Stimulated activated CD4-positive, alpha-beta T cell treated with anti-CD3 and anti-CD28 coated beads, Interleukin-2, amount 100 ng/mL, for 48 hours (primary cell): ENCODE results near the gene MBNL1.
"Not testable (repeated sequence)": the region's sequence is repeated elsewhere in the genome, so short reads cannot be mapped to it uniquely, and the experiment has no call there.

Experiments
- DNase-seq, 2 donors: peaks; one replicate each; pipeline ENCODE4 v3.0.0-alpha.2; 2020

The MBNL1 gene

GRCh38 chr3:152416808-152417580 lies 148.3 kb downstream of the MBNL1 start:
- DNase-seq, result no peak

- DNase-seq, result no peak
These were observed 151.0 kb downstream of the MBNL1 start for GRCh38 chr3:152419748-152420147.

DNA sequence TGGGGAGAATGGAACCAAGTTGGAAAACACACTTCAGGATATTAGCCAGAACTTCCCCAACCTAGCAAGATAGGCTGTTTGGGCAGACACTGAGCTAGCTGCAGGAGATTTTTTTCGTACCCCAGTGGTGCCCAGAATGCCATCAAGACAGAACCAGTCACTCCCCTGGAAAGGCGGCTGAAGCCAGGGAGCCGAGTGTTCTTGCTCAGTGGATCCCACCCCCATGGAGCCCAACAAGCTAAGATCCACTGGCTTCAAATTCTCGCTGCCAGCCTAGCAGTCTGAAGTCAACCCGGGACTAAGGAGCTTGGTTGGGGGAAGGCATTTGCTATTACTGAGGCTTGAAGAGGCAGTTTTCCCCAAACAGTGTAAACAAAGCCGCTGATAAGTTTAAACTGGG lies 152.4 kb downstream of the MBNL1 start:
- no peak for DNase-seq

GRCh38 chr3:152426393-152426792 lies 157.7 kb downstream of the MBNL1 start:
- no peak for DNase-seq

DNA sequence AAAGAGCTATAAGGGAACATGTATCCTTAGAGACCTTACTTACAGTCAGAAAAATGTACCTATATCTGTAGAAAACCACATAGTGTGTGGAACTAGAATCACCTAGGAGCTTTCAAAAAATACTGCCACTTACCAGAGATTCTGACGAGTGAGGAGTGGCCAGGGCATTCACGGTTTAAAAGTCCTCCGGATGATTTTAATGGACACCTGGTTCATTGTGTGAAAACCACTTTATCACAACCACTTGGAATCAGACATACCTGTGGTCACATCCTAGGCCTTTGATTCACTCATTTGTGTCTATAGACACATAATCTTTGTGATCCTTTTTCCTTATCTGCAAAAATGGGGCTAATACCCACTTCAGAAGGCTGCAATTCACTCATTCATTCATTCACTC lies 159.8 kb downstream of the MBNL1 start:
- no peak for DNase-seq

DNA sequence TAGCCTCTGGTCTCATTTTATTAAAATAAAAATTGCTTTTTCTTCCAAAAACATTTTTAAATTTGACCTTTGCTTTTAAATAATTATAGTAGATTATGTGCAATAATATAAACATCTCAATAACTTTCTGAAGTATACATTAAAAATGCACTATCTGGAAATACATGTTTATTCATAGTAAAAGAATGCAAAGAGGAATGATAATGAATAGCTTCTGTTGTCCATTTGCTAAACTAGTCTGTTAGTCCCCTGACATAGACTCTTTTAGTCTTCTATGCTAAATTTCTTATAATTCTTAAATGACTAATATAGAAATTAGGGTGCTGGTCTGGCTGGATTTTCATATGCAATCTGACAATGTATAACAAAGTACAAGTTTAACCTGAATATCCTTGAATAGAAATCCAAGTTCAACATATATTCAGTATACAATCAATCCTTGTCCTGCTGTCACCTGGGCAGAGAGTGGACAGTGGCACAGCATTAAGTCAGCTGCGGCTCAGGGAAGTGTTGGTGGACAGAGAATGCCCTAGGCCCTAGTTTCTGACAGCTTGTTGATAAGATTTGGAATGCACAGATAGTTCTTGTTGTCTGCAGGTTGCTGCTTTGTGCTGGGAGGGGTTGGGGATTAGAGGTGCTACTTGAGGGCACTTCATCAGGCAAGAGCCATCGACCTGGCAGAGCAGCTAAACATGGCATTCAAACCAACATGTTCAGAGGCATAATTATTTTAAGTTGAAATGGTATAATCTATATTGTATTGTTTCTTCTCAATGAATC lies 161.7 kb downstream of the MBNL1 start:
- no peak for DNase-seq

- no peak for DNase-seq
These were observed 165.4 kb downstream of the MBNL1 start for GRCh38 chr3:152434142-152434541.

- DNase-seq, result not testable (repeated sequence)
These were observed 166.5 kb downstream of the MBNL1 start for GRCh38 chr3:152435210-152435609.

DNA sequence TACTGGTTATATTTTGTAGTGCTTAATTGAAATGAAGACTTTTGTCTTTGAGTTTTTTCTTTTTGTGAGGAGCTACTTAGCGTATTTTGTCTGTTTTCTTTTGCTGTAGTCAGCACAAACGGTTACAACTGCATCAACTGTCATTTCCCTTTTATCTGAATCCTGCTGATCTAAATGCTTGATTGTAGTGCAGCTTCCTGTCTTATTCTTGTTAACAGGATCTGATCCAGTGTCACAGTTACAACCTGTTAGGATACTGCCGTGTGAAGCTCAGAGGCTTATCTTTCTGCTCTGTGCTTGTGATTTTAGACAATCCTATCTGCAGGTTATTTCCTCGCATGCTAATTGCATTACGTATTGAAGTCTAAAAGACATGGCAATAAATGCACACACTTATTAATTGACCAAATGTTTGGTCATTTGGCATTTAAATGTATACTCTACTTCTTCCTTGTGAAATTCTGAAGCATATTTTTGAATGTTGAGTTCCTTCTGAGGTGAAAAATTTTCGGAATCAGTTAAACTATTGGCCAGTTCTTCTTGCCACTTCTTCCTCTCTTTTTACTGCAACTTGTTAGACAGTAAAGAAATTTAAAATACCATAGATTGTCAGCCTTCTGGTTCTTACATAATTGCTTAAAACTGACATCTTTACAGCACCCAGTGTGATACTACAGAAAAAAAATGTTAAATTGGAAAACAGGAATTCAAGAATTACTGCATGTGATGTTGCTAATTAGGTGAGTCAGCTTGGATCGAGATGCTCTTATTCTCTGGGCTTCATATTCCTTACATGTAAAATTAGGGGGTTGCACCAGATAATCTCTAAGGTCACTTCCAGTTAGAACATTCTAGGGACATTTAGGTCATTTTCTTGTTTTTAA lies 168.2 kb downstream of the MBNL1 start:
- no peak for DNase-seq

DNA sequence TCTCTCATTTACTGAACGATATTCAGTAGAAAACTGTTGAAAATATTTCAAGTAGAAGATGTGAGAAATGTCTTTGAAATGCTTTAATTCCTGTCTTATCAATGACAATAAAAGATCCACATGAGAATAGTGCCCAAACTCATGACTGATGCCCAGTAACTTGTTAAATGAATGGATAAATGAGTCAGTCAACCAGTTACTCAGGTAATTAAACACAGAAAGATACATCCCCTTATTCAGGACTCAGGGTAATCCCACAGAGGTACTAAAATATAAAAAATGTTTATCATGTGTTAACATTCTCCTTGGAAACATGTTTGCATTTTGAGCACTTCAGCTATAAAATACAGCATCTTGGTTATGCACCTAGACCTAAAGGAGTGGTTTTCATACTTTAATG lies 169.5 kb downstream of the MBNL1 start:
- no peak for DNase-seq

- no peak for DNase-seq
These were observed 170.0 kb downstream of the MBNL1 start for GRCh38 chr3:152438706-152439105.

DNA sequence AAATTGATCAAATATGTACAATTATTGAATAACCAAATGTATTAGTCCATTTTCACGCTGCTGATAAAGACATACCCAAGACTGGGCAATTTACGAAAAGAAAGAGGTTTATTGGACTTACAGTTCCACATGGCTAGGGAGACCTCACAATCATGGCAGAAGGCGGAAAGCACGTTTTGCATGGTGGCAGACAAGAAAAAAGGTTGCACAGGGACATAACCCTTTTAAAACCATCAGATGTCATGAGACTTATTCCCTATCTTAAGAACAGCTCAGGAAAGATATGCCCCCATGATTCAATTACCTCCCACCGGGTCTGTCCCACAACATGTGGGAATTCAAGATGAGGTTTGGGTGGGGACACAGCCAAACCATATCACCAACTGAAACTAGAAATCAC lies 171.5 kb downstream of the MBNL1 start:
- not testable (repeated sequence) for DNase-seq

DNA sequence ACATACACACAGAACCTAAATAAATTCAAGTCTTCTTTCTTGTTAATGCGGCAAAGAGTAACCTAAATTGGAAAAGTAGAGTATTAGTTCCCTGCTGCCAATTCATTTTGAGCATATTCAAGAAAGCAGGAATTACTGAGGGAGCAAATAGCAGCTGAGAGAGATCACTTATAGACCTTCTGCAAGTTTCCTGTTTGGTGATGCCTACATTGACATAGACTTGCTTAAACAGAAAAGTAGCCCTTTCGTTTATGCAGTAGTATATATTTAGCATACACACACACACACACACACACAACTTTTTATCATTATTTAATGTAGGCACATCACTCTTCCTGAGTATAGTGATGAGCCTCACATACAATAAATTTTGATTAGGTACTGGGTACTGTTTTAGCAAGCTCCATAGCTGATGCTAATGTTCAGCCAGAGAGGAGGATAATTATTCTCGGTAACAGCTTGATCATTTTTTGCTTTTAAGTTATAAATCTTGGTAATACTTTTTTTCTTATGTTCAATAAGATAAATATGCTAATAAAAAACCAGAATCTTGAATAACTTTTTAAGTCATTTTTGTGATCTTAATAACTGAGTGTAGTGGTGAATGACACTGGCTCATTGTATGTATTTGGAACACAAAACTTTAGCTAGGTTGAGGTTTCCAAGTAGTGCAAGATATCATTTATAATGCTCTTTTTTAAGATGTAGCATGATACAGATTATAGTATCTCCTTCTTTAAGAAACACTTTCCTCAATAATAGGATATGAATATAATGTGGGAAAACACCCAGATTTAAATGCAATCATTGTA lies 174.7 kb downstream of the MBNL1 start:
- DNase-seq, result no peak

DNA sequence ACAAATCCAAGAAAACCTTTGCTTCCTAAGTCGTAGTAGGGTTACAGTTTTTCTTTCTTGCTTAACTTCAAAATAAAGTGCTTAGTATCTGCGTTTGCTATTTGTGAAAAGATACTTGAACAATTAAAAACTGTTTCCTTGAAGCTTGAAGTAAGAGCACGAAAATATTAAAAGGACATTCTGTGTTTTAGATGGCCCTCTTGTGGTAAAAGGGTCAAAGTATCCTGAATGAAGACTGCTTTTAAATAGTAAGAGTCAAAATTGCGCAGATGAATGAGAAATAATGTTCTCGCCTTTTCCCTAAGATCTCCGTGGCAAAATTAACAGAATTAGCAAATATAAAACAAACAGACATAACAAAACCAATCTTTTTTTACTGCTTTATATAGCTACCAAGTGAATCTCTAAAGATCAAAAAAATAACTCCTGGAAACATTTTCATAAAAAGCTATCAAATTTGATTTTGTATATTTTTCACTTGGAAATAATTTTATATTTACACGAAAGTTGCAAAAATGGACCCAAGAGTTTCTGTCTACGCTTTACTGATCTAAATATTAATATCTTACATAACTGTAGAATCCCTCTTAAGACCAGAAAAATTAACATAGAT lies 175.4 kb downstream of the MBNL1 start:
- no peak for DNase-seq

- DNase-seq, result no peak
These were observed 176.5 kb downstream of the MBNL1 start for GRCh38 chr3:152445212-152445611.

DNA sequence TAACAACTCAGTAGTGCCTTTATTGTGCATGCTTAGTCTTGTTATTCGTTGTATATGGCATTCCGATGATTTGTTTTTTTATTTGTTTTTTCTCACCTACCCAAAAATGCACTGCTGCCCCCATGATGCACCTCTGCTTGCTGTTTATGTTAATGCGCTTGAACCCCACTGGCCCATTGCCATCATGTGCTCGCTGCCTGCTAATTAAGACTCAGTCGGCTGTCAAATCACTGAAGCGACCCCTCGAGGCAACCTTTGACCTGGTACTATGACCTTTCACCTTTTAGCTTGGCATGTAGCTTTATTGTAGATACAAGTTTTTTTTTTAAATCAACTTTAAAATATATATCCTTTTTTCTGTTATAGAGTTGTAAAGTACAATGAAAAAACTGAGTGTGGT lies 177.8 kb downstream of the MBNL1 start:
- DNase-seq, result no peak

GRCh38 chr3:152447511-152447910 lies 178.8 kb downstream of the MBNL1 start:
- DNase-seq, result no peak

DNA sequence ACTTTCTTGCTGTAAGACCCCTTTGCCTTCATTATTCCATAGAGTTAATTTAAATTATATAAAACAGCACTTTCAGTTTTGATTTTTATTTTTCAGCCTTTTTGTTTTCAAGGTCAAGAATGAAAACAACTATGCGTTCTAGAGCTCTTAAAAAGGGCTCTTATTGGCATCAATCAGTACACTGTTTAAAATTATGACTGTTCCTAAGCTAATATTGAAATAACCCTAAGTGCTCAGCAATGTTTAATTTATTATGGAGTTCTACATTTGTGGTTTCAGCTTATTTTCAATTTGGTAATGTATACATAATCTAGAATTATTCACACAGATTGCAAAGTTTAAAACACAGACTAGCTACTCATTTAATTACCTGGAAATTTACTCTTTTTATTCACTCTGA lies 179.4 kb downstream of the MBNL1 start:
- DNase-seq, result no peak

DNA sequence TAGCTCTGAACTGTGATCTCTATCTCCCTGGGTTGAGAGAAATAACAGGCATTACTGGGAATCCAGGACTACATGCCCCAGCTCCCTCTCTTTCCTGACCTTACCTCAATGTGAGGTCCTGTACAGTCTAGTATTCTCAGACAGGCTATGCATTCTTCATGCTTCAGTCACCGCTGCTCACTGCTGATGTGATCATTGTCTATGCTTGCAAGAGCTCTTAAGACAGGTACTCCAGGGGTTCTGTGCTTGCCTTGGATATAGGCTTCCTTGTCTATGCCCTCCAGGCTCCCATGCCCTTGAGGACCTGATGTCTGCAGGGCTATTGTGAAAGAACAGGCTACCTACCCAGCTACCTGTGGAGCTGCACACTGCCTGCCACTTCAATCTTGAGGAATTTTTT lies 183.6 kb downstream of the MBNL1 start:
- no peak for DNase-seq

DNA sequence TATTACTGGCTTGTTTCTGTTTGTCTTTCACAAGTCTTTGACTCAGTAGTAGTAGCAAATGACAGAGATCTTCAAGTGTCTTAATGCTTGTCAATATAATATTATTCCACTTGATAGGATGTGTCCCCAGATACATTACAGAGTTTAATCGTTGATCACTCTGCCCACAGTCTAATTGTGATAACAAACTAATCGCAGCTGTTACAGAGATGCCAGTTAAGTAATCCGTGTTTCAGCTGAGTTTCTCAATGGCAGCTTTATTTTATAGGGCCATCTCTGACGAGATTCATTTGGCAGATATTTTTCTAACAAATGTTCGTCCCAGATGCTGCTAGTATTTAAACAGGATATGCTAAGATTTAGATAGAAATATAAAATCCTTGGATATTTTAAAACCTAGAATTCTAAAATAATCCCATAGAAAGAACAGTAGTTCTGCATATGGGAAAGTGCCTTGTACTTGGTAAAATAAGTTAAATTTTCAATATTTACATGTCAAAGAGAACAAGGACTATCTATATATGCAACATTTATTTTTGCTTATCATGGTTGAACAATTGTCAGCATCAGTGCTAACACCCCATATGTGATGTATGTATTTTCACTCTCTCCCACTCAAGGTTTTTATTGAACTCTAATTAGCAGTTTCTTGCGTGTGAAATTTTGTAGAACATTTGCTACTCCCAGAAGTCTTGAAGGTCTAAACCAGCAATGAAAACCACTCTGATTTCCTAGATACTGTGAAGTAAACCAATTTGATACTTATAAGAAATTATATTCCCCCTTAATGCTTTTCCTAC lies 185.5 kb downstream of the MBNL1 start:
- no peak for DNase-seq

DNA sequence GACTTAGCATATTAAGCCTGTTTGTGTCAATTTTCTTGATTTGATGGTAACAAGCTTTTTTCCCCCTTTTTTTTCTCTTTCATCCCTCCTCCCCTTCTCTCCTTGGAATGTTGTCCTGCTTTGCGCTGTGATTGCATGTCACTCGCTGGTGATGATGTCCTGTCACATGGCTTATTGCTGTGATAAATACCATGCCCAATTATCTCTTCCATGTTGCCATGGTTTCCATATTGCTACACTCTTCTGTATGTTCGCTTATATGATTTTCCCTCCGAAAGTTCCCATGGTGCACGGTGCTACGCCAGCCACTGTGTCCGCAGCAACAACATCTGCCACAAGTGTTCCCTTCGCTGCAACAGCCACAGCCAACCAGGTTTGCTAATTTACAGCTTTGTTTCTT lies 187.3 kb downstream of the MBNL1 start:
- DNase-seq, result no peak
